HepG2 (cell line): ENCODE data around the gene PPP1R9B. TPM values are rescaled to one million over a fixed set of nuclear protein-coding genes. Genes with fewer than 3 reads are reported as not detected.

Experiments used
- ATF1 ChIP-seq: IDR thresholded peaks from 2 replicates; pipeline ENCODE4 v1.6.1; 2016; ENCODE audit warnings: mild to moderate bottlenecking, control low read depth
- ATF6 ChIP-seq: sonication (generic); formaldehyde crosslinking; conservative IDR thresholded peaks from 2 replicates; pipeline ENCODE4 v1.4.0; 2020; ENCODE audit warnings: missing genetic modification reagents
- ATF7 ChIP-seq, 2 experiments: fragments of 450-650 bp in 1 of 2; sonication (generic) in 1 of 2; formaldehyde crosslinking in 1 of 2; IDR thresholded peaks; 2 replicates each; pipeline versions ENCODE4 v1.4.0 to v1.6.1; 2016 to 2020; ENCODE audit warnings: antibody characterized with exemption in 1 of 2, mild to moderate bottlenecking in 1 of 2, missing genetic modification reagents in 1 of 2
- BHLHE40 ChIP-seq: IDR thresholded peaks from 2 replicates; pipeline ENCODE4 v1.6.1; 2011; ENCODE audit warnings: low read length, improper control_type of control experiment
- CSRNP2 ChIP-seq: sonication (generic); formaldehyde crosslinking; conservative IDR thresholded peaks from 2 replicates; pipeline ENCODE4 v1.8.0; 2022; ENCODE audit warnings: low read depth, missing genetic modification reagents
- PHB2 ChIP-seq: fragments of 450-650 bp; IDR thresholded peaks from 2 replicates; pipeline ENCODE4 v1.6.1; 2018; ENCODE audit not compliant: partially characterized antibody
- polyA plus RNA-seq, 8 experiments: library from polyadenylated mRNA; depleted of rRNA in 3 of 8; stranded (reverse) in 7 of 8; unstranded in 1 of 8; fragments of >200 nt; fragmentation: Illumina TruSeq in 4 of 8; extraction: Trizol in 4 of 8; gene quantifications; 2 replicates each; pipeline versions ENCODE4 v1.2.1 to v1.2.3, GENCODE V29; 2011 to 2016; ENCODE audit warnings: low read depth in 4 of 8, missing spikeins in 1 of 8, mixed read lengths in 1 of 8; ENCODE audit not compliant: insufficient read depth in 1 of 8
- total RNA-seq, 5 experiments: library from RNA; depleted of rRNA; stranded (reverse); fragments of >200 nt; fragmentation: Illumina TruSeq; extraction: Trizol; gene quantifications; 2 replicates each; pipeline ENCODE4 v1.2.3, GENCODE V29; 2016; ENCODE audit warnings: low read depth in 1 of 5
- TF ChIP-seq, protein P1 (sequence below): sonication (generic); formaldehyde crosslinking; IDR thresholded peaks from 2 replicates; pipeline ENCODE4 v1.5.1; 2020; ENCODE audit warnings: missing genetic modification reagents, mild to moderate bottlenecking, borderline replicate concordance
- TF ChIP-seq, protein P2 (sequence below): sonication (generic); formaldehyde crosslinking; IDR thresholded peaks from 2 replicates; pipeline ENCODE4 v1.4.0; 2020; ENCODE audit warnings: missing genetic modification reagents

The PPP1R9B gene
- total and polyA plus RNA-seq, 2 of the 13 experiments (the other 11 are each of a cell fraction or from before 2014, with no cell fraction given), result 9.4 to 15.8 TPM

GRCh38 chr17:50170662-50171370 lies 20.3 kb upstream of the PPP1R9B start (continued):
- TF ChIP-seq ATF6, result no peak
- no peak for TF ChIP-seq PHB2
- TF ChIP-seq ATF7 (IDR thresholded peaks at IDR 0.05), result no peak
- TF ChIP-seq ATF7 (CRISPR knock-in tag; IDR thresholded peaks at IDR 0.05), result no peak
- TF ChIP-seq, protein P1, sequence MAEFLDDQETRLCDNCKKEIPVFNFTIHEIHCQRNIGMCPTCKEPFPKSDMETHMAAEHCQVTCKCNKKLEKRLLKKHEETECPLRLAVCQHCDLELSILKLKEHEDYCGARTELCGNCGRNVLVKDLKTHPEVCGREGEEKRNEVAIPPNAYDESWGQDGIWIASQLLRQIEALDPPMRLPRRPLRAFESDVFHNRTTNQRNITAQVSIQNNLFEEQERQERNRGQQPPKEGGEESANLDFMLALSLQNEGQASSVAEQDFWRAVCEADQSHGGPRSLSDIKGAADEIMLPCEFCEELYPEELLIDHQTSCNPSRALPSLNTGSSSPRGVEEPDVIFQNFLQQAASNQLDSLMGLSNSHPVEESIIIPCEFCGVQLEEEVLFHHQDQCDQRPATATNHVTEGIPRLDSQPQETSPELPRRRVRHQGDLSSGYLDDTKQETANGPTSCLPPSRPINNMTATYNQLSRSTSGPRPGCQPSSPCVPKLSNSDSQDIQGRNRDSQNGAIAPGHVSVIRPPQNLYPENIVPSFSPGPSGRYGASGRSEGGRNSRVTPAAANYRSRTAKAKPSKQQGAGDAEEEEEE (CRISPR knock-in tag), result no peak
- no peak for TF ChIP-seq CSRNP2 (CRISPR knock-in tag)
- TF ChIP-seq, protein P2, sequence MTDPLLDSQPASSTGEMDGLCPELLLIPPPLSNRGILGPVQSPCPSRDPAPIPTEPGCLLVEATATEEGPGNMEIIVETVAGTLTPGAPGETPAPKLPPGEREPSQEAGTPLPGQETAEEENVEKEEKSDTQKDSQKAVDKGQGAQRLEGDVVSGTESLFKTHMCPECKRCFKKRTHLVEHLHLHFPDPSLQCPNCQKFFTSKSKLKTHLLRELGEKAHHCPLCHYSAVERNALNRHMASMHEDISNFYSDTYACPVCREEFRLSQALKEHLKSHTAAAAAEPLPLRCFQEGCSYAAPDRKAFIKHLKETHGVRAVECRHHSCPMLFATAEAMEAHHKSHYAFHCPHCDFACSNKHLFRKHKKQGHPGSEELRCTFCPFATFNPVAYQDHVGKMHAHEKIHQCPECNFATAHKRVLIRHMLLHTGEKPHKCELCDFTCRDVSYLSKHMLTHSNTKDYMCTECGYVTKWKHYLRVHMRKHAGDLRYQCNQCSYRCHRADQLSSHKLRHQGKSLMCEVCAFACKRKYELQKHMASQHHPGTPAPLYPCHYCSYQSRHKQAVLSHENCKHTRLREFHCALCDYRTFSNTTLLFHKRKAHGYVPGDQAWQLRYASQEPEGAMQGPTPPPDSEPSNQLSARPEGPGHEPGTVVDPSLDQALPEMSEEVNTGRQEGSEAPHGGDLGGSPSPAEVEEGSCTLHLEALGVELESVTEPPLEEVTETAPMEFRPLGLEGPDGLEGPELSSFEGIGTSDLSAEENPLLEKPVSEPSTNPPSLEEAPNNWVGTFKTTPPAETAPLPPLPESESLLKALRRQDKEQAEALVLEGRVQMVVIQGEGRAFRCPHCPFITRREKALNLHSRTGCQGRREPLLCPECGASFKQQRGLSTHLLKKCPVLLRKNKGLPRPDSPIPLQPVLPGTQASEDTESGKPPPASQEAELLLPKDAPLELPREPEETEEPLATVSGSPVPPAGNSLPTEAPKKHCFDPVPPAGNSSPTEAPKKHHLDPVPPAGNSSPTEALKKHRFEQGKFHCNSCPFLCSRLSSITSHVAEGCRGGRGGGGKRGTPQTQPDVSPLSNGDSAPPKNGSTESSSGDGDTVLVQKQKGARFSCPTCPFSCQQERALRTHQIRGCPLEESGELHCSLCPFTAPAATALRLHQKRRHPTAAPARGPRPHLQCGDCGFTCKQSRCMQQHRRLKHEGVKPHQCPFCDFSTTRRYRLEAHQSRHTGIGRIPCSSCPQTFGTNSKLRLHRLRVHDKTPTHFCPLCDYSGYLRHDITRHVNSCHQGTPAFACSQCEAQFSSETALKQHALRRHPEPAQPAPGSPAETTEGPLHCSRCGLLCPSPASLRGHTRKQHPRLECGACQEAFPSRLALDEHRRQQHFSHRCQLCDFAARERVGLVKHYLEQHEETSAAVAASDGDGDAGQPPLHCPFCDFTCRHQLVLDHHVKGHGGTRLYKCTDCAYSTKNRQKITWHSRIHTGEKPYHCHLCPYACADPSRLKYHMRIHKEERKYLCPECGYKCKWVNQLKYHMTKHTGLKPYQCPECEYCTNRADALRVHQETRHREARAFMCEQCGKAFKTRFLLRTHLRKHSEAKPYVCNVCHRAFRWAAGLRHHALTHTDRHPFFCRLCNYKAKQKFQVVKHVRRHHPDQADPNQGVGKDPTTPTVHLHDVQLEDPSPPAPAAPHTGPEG (CRISPR knock-in tag), result no peak
- TF ChIP-seq BHLHE40, result no peak
- no peak for TF ChIP-seq ATF1 (CRISPR knock-in tag)
